OCI-LY7 (cell line): Measurements from ENCODE around the gene BDP1. TPM values are rescaled to one million over a fixed set of nuclear protein-coding genes. Genes with fewer than 3 reads are reported as not detected.

Experiments
- BruUV-seq: library from RNA; stranded (reverse); fragments of 400-500 nt; replicated peaks from 2 replicates; lab custom pipeline; 2021; lab: Mats Ljungman, UMichigan
- CTCF ChIA-PET: fragments of 300-600 bp; sonication (Branson Sonifier 250); formaldehyde crosslinking; loops from one replicate; lab custom pipeline; 2022; ENCODE audit warnings: antibody characterized with exemption; ENCODE audit not compliant: unreplicated experiment; lab: Charles Lee
- POLR2A ChIA-PET: fragments of 300-600 bp; sonication (Branson Sonifier 250); formaldehyde crosslinking; loops from one replicate; lab custom pipeline; 2022; ENCODE audit warnings: antibody characterized with exemption; lab: Charles Lee
- DNase-seq: peaks from one replicate; pipeline ENCODE4 v3.0.0-alpha.2; 2015; ENCODE audit warnings: low spot score
- H2AFZ ChIP-seq: fragments of 200-600 bp; sonication (generic), shearing (Covaris generic); 2 replicates; pipeline ENCODE4 v1.6.1; 2014; ENCODE audit warnings: mild to moderate bottlenecking, antibody characterized with exemption, low read length, moderate library complexity
- H3K27ac ChIP-seq: fragments of 200-600 bp; sonication (generic); 2 replicates; pipeline ENCODE4 v1.5.1; 2014; ENCODE audit warnings: mixed run types, low read depth, mild to moderate bottlenecking, moderate library complexity, low read length, inconsistent platforms; ENCODE audit not compliant: poor library complexity, severe bottlenecking
- H3K36me3 ChIP-seq: fragments of 200-600 bp; sonication (generic); 2 replicates; pipeline ENCODE4 v1.6.1; 2014; ENCODE audit warnings: mild to moderate bottlenecking, antibody characterized with exemption, low read length, moderate library complexity, mixed read lengths; ENCODE audit not compliant: insufficient read depth
- H3K4me1 ChIP-seq: fragments of 200-600 bp; sonication (generic); 2 replicates; pipeline ENCODE4 v1.5.1; 2014; ENCODE audit warnings: mild to moderate bottlenecking, low read length; ENCODE audit not compliant: insufficient read depth, poor library complexity, severe bottlenecking
- H3K4me2 ChIP-seq: fragments of 200-600 bp; sonication (generic); 2 replicates; pipeline ENCODE4 v1.6.1; 2014; ENCODE audit warnings: mild to moderate bottlenecking, low read length
- H3K4me3 ChIP-seq: fragments of 200-600 bp; sonication (generic); 2 replicates; pipeline ENCODE4 v1.5.1; 2014; ENCODE audit warnings: mild to moderate bottlenecking, low read depth, low read length; ENCODE audit not compliant: poor library complexity, severe bottlenecking
- H3K79me2 ChIP-seq: fragments of 200-600 bp; sonication (generic); 2 replicates; pipeline ENCODE4 v1.6.1; 2016; ENCODE audit warnings: low read depth, mild to moderate bottlenecking, low read length, moderate library complexity, mixed read lengths; ENCODE audit not compliant: insufficient read depth
- H3K9me2 ChIP-seq: fragments of 200-600 bp; sonication (generic); 2 replicates; pipeline ENCODE4 v1.6.1; 2016; ENCODE audit warnings: mild to moderate bottlenecking, low read length, mixed read lengths; ENCODE audit not compliant: insufficient read depth
- H3K9me3 ChIP-seq: fragments of 200-600 bp; sonication (generic); 2 replicates; pipeline ENCODE4 v1.6.1; 2014; ENCODE audit warnings: mild to moderate bottlenecking, mixed run types, low read length, mixed read lengths
- H4K20me1 ChIP-seq: fragments of 200-600 bp; sonication (generic); 2 replicates; pipeline ENCODE4 v1.6.1; 2014; ENCODE audit warnings: mild to moderate bottlenecking, antibody characterized with exemption, low read length, moderate library complexity, mixed read lengths; ENCODE audit not compliant: insufficient read depth
- EZH2phosphoT487 ChIP-seq: fragments of 200-600 bp; sonication (generic); IDR thresholded peaks from 2 replicates; pipeline ENCODE4 v1.6.1; 2018; ENCODE audit warnings: low read depth, borderline replicate concordance, mild to moderate bottlenecking, mixed run types, antibody characterized with exemption, low read length, moderate library complexity, mixed read lengths
- intact Hi-C: fragments of 100-400 bp; cut with micrococcal nuclease; formaldehyde crosslinking; loops from one replicate; pipeline ENCODE4 v1.10.0; 2022; ENCODE audit not compliant: unreplicated experiment
- total RNA-seq, 2 experiments: library from RNA; depleted of rRNA in 1 of 2; stranded (reverse); fragments of >200 nt in 1 of 2; shearing (Covaris generic) in 1 of 2; gene quantifications; 2 replicates each; pipeline ENCODE4 v1.2.3, GENCODE V29; 2014 to 2022
- TF ChIP-seq, protein P1 (sequence below): fragments of 200-600 bp; sonication (generic); conservative IDR thresholded peaks from 2 replicates; pipeline ENCODE4 v1.5.1; 2014; ENCODE audit warnings: mild to moderate bottlenecking, antibody characterized with exemption, low read length, moderate library complexity, mixed read lengths

Gene BDP1
- total RNA-seq, 2 experiments from 2014 or later: 29.2 to 37.3 TPM

DNA sequence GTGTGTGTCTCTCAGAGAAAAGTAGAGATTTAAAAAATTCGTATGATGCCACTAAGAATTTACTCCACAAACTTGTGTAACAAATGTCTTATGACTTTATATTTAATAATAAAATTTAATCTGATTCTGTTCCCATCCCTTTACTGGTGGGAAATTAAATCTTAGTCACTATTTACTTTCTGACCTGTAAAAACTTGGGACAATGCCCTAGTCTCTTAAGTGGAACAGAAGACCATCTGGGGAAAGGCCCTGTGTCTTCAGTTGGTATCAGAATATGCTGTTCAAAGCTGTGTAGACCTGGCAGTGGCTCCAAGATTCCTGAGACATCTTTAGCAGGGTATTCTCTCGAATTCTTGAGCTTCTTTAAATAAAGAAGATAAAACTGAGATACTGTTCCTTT is 2.6 kb upstream of the BDP1 start:
- TF ChIP-seq, protein P1, sequence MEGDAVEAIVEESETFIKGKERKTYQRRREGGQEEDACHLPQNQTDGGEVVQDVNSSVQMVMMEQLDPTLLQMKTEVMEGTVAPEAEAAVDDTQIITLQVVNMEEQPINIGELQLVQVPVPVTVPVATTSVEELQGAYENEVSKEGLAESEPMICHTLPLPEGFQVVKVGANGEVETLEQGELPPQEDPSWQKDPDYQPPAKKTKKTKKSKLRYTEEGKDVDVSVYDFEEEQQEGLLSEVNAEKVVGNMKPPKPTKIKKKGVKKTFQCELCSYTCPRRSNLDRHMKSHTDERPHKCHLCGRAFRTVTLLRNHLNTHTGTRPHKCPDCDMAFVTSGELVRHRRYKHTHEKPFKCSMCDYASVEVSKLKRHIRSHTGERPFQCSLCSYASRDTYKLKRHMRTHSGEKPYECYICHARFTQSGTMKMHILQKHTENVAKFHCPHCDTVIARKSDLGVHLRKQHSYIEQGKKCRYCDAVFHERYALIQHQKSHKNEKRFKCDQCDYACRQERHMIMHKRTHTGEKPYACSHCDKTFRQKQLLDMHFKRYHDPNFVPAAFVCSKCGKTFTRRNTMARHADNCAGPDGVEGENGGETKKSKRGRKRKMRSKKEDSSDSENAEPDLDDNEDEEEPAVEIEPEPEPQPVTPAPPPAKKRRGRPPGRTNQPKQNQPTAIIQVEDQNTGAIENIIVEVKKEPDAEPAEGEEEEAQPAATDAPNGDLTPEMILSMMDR: no peak
- no peak for TF ChIP-seq EZH2phosphoT487
- Histone ChIP-seq H2AFZ (no peak overlapping the region), H4K20me1 (peaks cover 8% of the 10 kb centered on the region), H3K9me3 (no peaks in the 10 kb centered on the region), H3K4me3 (no peak overlapping the region), H3K79me2 (peaks cover 22% of the 10 kb centered on the region), H3K27ac (no peak overlapping the region), H3K4me2 (no peak overlapping the region), H3K4me1 (peaks cover 16% of the 10 kb centered on the region), H3K9me2 (no peaks in the 10 kb centered on the region), H3K36me3 (no peaks in the 10 kb centered on the region)
- no TSS peak for BruUV-seq
- CTCF ChIA-PET: no interaction called here
- intact Hi-C loops: no loop called here
- no peak for DNase-seq
- POLR2A ChIA-PET: interaction anchor here (0.8 kb wide), 1 partner anchor 22 kb away, joined by 3 read pairs; no protein-coding TSS in a partner anchor

DNA sequence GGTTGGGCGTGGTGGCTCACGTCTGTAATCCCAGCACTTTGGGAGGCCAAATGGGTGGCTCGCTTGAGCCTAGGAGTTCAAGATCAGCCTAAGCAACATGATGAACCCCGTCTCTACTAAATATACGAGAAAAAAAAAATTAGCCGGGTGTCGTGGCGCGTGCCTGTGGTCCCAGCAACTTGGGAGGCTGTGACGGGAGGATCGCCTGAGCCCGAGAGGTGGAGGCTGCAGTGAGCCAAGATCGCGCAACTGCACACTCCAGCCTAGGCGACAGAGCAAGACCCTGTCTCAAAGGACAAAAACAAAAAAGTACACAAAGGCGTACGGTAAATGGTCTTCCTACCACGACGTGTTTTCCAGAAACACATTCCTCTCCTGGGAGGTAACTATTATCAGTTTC is 538 bp upstream of the BDP1 start:
- ChIA-PET POLR2A (no interaction called here), CTCF (no interaction called here)
- Histone ChIP-seq H3K4me3 (peak overlapping the region; percentile 87), H3K27ac (no peak overlapping the region), H4K20me1 (peaks cover 8% of the 10 kb centered on the region), H2AFZ (peak overlapping the region; percentile 89), H3K4me2 (peak overlapping the region; percentile 95), H3K36me3 (peaks cover 17% of the 10 kb centered on the region), H3K79me2 (peaks cover 38% of the 10 kb centered on the region), H3K9me3 (no peaks in the 10 kb centered on the region), H3K9me2 (no peaks in the 10 kb centered on the region), H3K4me1 (peaks cover 16% of the 10 kb centered on the region)
- no peak for DNase-seq
- intact Hi-C loops: no loop called here
- no peak for TF ChIP-seq EZH2phosphoT487
- TF ChIP-seq, protein P1: no peak
- BruUV-seq: no TSS peak

- Histone ChIP-seq H3K4me2 (peak overlapping the region; percentile 95), H3K27ac (peak overlapping the region; percentile 71), H2AFZ (peak overlapping the region; percentile 89; the same call in 1 of the 2 replicates), H3K36me3 (peaks cover 32% of the 10 kb centered on the region), H3K4me1 (peaks cover 16% of the 10 kb centered on the region), H3K79me2 (peaks cover 38% of the 10 kb centered on the region), H3K9me3 (no peaks in the 10 kb centered on the region), H3K4me3 (peak overlapping the region; percentile 87), H4K20me1 (peaks cover 8% of the 10 kb centered on the region), H3K9me2 (no peaks in the 10 kb centered on the region)
- POLR2A ChIA-PET: interaction anchor here (0.6 kb wide), 1 partner anchor 126 kb away, joined by 3 read pairs; no protein-coding TSS in a partner anchor
- CTCF ChIA-PET: no interaction called here
- no peak for DNase-seq
- TSS peak; percentile 66 for BruUV-seq
- TF ChIP-seq, protein P1: no peak
- no peak for TF ChIP-seq EZH2phosphoT487
- intact Hi-C loops: no loop called here
These were observed 902 bp downstream of the BDP1 start for GRCh38 chr5:71456362-71456743.
